H9 (cell line): ENCODE results near the gene OGFOD1. TPM values are rescaled to one million over a fixed set of nuclear protein-coding genes. Genes with fewer than 3 reads are reported as not detected.

Experiments used
- DNase-seq: peaks from one replicate; pipeline ENCODE4 v3.0.0-alpha.2; 2017
- H2AFZ ChIP-seq: one replicate; pipeline ENCODE4 v1.6.1; 2013; ENCODE audit warnings: mild to moderate bottlenecking, low read length, control low read depth, moderate library complexity
- H2AK5ac ChIP-seq: 2 replicates; pipeline ENCODE4 v1.6.1; 2013; ENCODE audit warnings: low read length, control low read depth, mixed read lengths; ENCODE audit not compliant: insufficient read length
- H2BK120ac ChIP-seq: one replicate; pipeline ENCODE4 v1.6.1; 2013; ENCODE audit warnings: low read depth, mild to moderate bottlenecking, low read length, control low read depth, inconsistent platforms; ENCODE audit not compliant: poor library complexity, severe bottlenecking
- H2BK12ac ChIP-seq: 2 replicates; pipeline ENCODE4 v1.6.1; 2013; ENCODE audit warnings: low read length, control low read depth, mixed read lengths, low read depth; ENCODE audit not compliant: insufficient read length
- H2BK15ac ChIP-seq: 2 replicates; pipeline ENCODE4 v1.6.1; 2013; ENCODE audit warnings: low read depth, low read length, control low read depth
- H2BK20ac ChIP-seq: one replicate; pipeline ENCODE4 v1.6.1; 2013; ENCODE audit warnings: low read depth, mild to moderate bottlenecking, low read length, control low read depth, inconsistent platforms; ENCODE audit not compliant: poor library complexity, severe bottlenecking
- H2BK5ac ChIP-seq: 2 replicates; pipeline ENCODE4 v1.6.1; 2013; ENCODE audit warnings: low read length, control low read depth, mixed read lengths; ENCODE audit not compliant: insufficient read length
- H3K14ac ChIP-seq: 2 replicates; pipeline ENCODE4 v1.6.1; 2013; ENCODE audit warnings: low read length, control low read depth; ENCODE audit not compliant: insufficient read depth
- H3K18ac ChIP-seq: 2 replicates; pipeline ENCODE4 v1.6.1; 2013; ENCODE audit warnings: low read depth, mild to moderate bottlenecking, mixed read lengths, low read length, control low read depth; ENCODE audit not compliant: insufficient read length
- H3K23ac ChIP-seq: 2 replicates; pipeline ENCODE4 v1.6.1; 2013; ENCODE audit warnings: low read length, control low read depth, mixed read lengths, low read depth; ENCODE audit not compliant: insufficient read length
- H3K23me2 ChIP-seq: 2 replicates; pipeline ENCODE4 v1.6.1; 2013; ENCODE audit warnings: low read depth, mild to moderate bottlenecking, mixed read lengths, low read length, control low read depth; ENCODE audit not compliant: insufficient read length, poor library complexity, severe bottlenecking
- H3K27ac ChIP-seq: 2 replicates; pipeline ENCODE4 v1.5.1; 2013; ENCODE audit warnings: low read length, control low read depth, mixed read lengths, low read depth; ENCODE audit not compliant: insufficient read length
- H3K27me3 ChIP-seq: 2 replicates; pipeline ENCODE4 v1.6.1; 2013; ENCODE audit warnings: low read length, control low read depth, inconsistent platforms; ENCODE audit not compliant: insufficient read depth
- H3K4ac ChIP-seq: 2 replicates; pipeline ENCODE4 v1.6.1; 2013; ENCODE audit warnings: low read depth, mild to moderate bottlenecking, control low read depth, inconsistent platforms, low read length, moderate library complexity
- H3K4me1 ChIP-seq: 2 replicates; pipeline ENCODE4 v1.6.1; 2013; ENCODE audit warnings: low read length, control low read depth, inconsistent platforms; ENCODE audit not compliant: insufficient read depth
- H3K4me2 ChIP-seq: 2 replicates; pipeline ENCODE4 v1.6.1; 2013; ENCODE audit warnings: low read length, control low read depth, mixed read lengths; ENCODE audit not compliant: insufficient read length, insufficient read depth
- H3K56ac ChIP-seq: 2 replicates; pipeline ENCODE4 v1.6.1; 2013; ENCODE audit warnings: low read depth, mild to moderate bottlenecking, mixed read lengths, low read length, control low read depth; ENCODE audit not compliant: insufficient read length
- H3K79me1 ChIP-seq: 2 replicates; pipeline ENCODE4 v1.6.1; 2013; ENCODE audit warnings: low read depth, mild to moderate bottlenecking, moderate library complexity, low read length, control low read depth, inconsistent platforms; ENCODE audit not compliant: insufficient read depth, poor library complexity, severe bottlenecking
- H3K79me2 ChIP-seq: 2 replicates; pipeline ENCODE4 v1.6.1; 2013; ENCODE audit warnings: low read length, control low read depth, inconsistent platforms; ENCODE audit not compliant: insufficient read depth
- H3K9ac ChIP-seq: 2 replicates; pipeline ENCODE4 v1.6.1; 2013; ENCODE audit warnings: low read length, control low read depth, mixed read lengths; ENCODE audit not compliant: insufficient read length; ENCODE audit errors: extremely low read depth
- H3K9me3 ChIP-seq: one replicate; pipeline ENCODE4 v1.6.1; 2013; ENCODE audit warnings: low read depth, low read length, inconsistent platforms; ENCODE audit not compliant: control insufficient read depth
- H3T11ph ChIP-seq: one replicate; pipeline ENCODE4 v1.6.1; 2013; ENCODE audit warnings: mild to moderate bottlenecking, low read length, control low read depth, inconsistent platforms
- H4K20me1 ChIP-seq: one replicate; pipeline ENCODE4 v1.6.1; 2013; ENCODE audit not compliant: control insufficient read depth, insufficient read length, insufficient read depth
- H4K5ac ChIP-seq: 2 replicates; pipeline ENCODE4 v1.6.1; 2013; ENCODE audit warnings: low read depth, mild to moderate bottlenecking, mixed read lengths, low read length, control low read depth; ENCODE audit not compliant: insufficient read length
- H4K8ac ChIP-seq: replicated peaks from 2 replicates; pipeline ENCODE4 v1.6.1; 2013; ENCODE audit warnings: low read length, control low read depth, mixed read lengths, low read depth; ENCODE audit not compliant: insufficient read length
- H4K91ac ChIP-seq: 2 replicates; pipeline ENCODE4 v1.6.1; 2013; ENCODE audit warnings: low read depth, mild to moderate bottlenecking, moderate library complexity, mixed read lengths, low read length, control low read depth; ENCODE audit not compliant: insufficient read length
- H3K27ac Mint-ChIP-seq, 3 experiments: 2 replicates in 2 of 3; 3 replicates in 1 of 3; pipeline ENCODE4 v1.8.0; 2020 to 2021; ENCODE audit warnings: mixed read lengths in 3 of 3, mild to moderate bottlenecking in 1 of 3, moderate library complexity in 1 of 3
- H3K27me3 Mint-ChIP-seq: 2 replicates; pipeline ENCODE4 v1.8.0; 2021; ENCODE audit warnings: low read depth, mild to moderate bottlenecking, moderate library complexity, mixed read lengths
- H3K36me3 Mint-ChIP-seq, 3 experiments: 2 replicates in 2 of 3; 3 replicates in 1 of 3; pipeline ENCODE4 v1.8.0; 2020 to 2021; ENCODE audit warnings: low read depth in 3 of 3, mixed read lengths in 3 of 3; ENCODE audit not compliant: insufficient read depth in 1 of 3
- H3K4me1 Mint-ChIP-seq, 2 experiments: 2 replicates each; pipeline ENCODE4 v1.8.0; 2020; ENCODE audit warnings: mixed read lengths in 2 of 2
- H3K4me3 Mint-ChIP-seq, 2 experiments: 2 replicates in 1 of 2; 3 replicates in 1 of 2; pipeline ENCODE4 v1.8.0; 2020 to 2021; ENCODE audit warnings: mild to moderate bottlenecking in 2 of 2, mixed read lengths in 2 of 2, moderate library complexity in 1 of 2
- H3K9me3 Mint-ChIP-seq, 2 experiments: 2 replicates in 1 of 2; 3 replicates in 1 of 2; pipeline ENCODE4 v1.8.0; 2020; ENCODE audit warnings: mild to moderate bottlenecking in 2 of 2, mixed read lengths in 2 of 2, moderate library complexity in 1 of 2
- WGBS: extraction: QIAGEN DNeasy Blood & Tissue Kit; methylation state at CpG from one replicate; pipeline ENCODE4 v1.1.7; 2013; ENCODE audit warnings: missing lambda C conversion rate, low lambda C conversion rate, mixed read lengths; ENCODE audit not compliant: insufficient read length; ENCODE audit errors: extremely low coverage; 5-methylcytosine and 5-hydroxymethylcytosine counted together
- total RNA-seq: library from RNA; stranded (reverse); gene quantifications from 2 replicates; pipeline ENCODE4 v1.2.1, GENCODE V29; 2021
- TF ChIP-seq, protein P1 (sequence below): fragments of 200-600 bp; sonication (generic); conservative IDR thresholded peaks from 3 replicates; pipeline ENCODE4 v1.8.0; 2021; ENCODE audit warnings: antibody characterized with exemption, mild to moderate bottlenecking

Gene OGFOD1
- total RNA-seq, 1 experiment from 2014 or later, result 66.5 TPM

DNA sequence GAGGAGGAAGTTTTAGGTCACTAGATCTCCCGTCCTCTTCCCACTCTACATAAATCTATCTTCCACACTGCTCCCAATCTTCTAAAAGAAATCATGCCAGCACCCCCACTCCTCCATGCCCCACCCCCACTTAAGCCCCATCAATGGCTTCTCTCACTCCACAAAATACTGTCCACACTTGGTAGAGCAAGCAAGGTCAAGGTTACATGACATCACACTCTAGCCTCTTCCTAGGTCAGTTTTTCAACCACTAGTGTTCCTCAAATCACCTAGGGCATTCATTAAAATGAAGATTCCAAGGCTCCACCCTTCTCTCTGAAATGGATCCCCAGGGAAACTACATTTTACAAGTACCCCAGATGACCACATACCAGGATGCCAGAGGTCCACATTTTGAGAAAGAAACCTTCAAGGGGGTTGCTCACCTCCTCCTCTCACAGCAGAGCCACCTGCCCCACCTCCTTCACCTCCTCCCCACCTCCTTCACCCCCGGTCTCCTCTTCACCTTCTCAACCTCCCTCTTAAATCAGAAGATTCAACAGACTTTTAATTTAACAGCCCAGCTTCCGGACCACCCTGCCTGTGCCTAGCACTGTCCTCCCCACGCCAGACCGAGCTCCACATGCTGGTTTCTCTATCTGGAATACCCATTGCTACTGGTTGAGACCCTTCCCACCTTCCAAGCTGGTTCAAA, 29.2 kb upstream of the OGFOD1 start:
- H3K27ac Mint-ChIP-seq, result no peak overlapping the region; a peak in 1 of 7 replicates
- Histone ChIP-seq H4K20me1 (no peaks in the 10 kb centered on the region), H3K4me2 (no peak overlapping the region)

More for the DNA sequence above, 29.2 kb upstream of the OGFOD1 start:
- Histone ChIP-seq H3K79me2 (peaks cover 2% of the 10 kb centered on the region; the same call in 1 of the 2 replicates), H4K91ac (no peak overlapping the region), H2BK120ac (no peak overlapping the region), H3K4ac (no peak overlapping the region), H2BK5ac (no peak overlapping the region), H3K23me2 (peaks cover 7% of the 10 kb centered on the region), H2BK20ac (no peak overlapping the region), H3K4me1 (peaks cover 7% of the 10 kb centered on the region; the same call in 1 of the 2 replicates), H2AFZ (no peak overlapping the region), H4K8ac (no peak overlapping the region), H3T11ph (no peak overlapping the region), H4K5ac (no peak overlapping the region), H3K79me1 (no peaks in the 10 kb centered on the region), H3K18ac (no peak overlapping the region), H3K9me3 (no peaks in the 10 kb centered on the region), H3K9ac (no peak overlapping the region), H2BK15ac (no peak overlapping the region), H2BK12ac (no peak overlapping the region), H3K27ac (no peak overlapping the region), H3K23ac (no peak overlapping the region), H2AK5ac (no peak overlapping the region), H3K27me3 (no peaks in the 10 kb centered on the region; the same call in 1 of the 2 replicates), H3K14ac (no peak overlapping the region), H3K56ac (no peak overlapping the region)
- Mint-ChIP-seq H3K36me3 (no peaks in the 10 kb centered on the region; a peak in 2 of 7 replicates), H3K9me3 (no peaks in the 10 kb centered on the region), H3K27me3 (peaks cover 17% of the 10 kb centered on the region), H3K4me1 (peaks cover 39 to 44% of the 10 kb centered on the region in 2 experiments), H3K4me3 (peak overlapping the region in 1 of 2 experiments; percentile 1; a peak in 1 of 5 replicates)
- WGBS, result no CpG with 5 or more reads among the region's 5 CpGs
- TF ChIP-seq, protein P1, sequence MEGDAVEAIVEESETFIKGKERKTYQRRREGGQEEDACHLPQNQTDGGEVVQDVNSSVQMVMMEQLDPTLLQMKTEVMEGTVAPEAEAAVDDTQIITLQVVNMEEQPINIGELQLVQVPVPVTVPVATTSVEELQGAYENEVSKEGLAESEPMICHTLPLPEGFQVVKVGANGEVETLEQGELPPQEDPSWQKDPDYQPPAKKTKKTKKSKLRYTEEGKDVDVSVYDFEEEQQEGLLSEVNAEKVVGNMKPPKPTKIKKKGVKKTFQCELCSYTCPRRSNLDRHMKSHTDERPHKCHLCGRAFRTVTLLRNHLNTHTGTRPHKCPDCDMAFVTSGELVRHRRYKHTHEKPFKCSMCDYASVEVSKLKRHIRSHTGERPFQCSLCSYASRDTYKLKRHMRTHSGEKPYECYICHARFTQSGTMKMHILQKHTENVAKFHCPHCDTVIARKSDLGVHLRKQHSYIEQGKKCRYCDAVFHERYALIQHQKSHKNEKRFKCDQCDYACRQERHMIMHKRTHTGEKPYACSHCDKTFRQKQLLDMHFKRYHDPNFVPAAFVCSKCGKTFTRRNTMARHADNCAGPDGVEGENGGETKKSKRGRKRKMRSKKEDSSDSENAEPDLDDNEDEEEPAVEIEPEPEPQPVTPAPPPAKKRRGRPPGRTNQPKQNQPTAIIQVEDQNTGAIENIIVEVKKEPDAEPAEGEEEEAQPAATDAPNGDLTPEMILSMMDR, result no peak
- no peak for DNase-seq
